H1 (cell line): ENCODE results near the gene MROH8. TPM values are rescaled to one million over a fixed set of nuclear protein-coding genes. Genes with fewer than 3 reads are reported as not detected.

Experiments
- CTCF ChIA-PET: fragments of 300-600 bp; sonication (Branson Sonifier 250); formaldehyde crosslinking; loops from one replicate; lab custom pipeline; 2021; ENCODE audit not compliant: partially characterized antibody; lab: Charles Lee
- POLR2A ChIA-PET: fragments of 300-600 bp; sonication (Branson Sonifier 250); formaldehyde crosslinking; loops from one replicate; lab custom pipeline; 2021; ENCODE audit warnings: inconsistent platforms; ENCODE audit not compliant: partially characterized antibody; lab: Charles Lee
- DNase-seq, 2 experiments: peaks; one replicate each; pipeline versions ENCODE4 v3.0.0 to v3.0.0-alpha.2; 2010 to 2022; ENCODE audit warnings: low spot score in 2 of 2, low read depth in 1 of 2, mixed read lengths in 1 of 2
- FAIRE-seq: peaks from 2 replicates; lab custom pipeline; 2011; peaks lifted over from hg19 to GRCh38; lab: Jason Lieb, UNC
- H2AFZ ChIP-seq: 2 replicates; pipeline ENCODE4 v1.8.1; 2012; ENCODE audit warnings: low read length, inconsistent platforms
- H2AK5ac ChIP-seq: 2 replicates; pipeline ENCODE4 v1.6.1; 2013; ENCODE audit warnings: low read depth, low read length
- H2BK120ac ChIP-seq: replicated peaks from 2 replicates; pipeline ENCODE3; 2013; ENCODE audit warnings: low read depth, low read length, inconsistent platforms
- H2BK12ac ChIP-seq: 2 replicates; pipeline ENCODE4 v1.6.1; 2013; ENCODE audit warnings: low read depth, low read length
- H2BK15ac ChIP-seq: 2 replicates; pipeline ENCODE4 v1.6.1; 2013; ENCODE audit warnings: low read length
- H2BK20ac ChIP-seq: 2 replicates; pipeline ENCODE4 v1.6.1; 2013; ENCODE audit warnings: low read length
- H2BK5ac ChIP-seq: 2 replicates; pipeline ENCODE4 v1.6.1; 2013; ENCODE audit warnings: low read depth, low read length
- H3K14ac ChIP-seq: 2 replicates; pipeline ENCODE4 v1.6.1; 2013; ENCODE audit warnings: inconsistent platforms; ENCODE audit not compliant: insufficient read length
- H3K18ac ChIP-seq: 2 replicates; pipeline ENCODE4 v1.6.1; 2013; ENCODE audit warnings: low read length; ENCODE audit errors: extremely low read depth
- H3K23ac ChIP-seq: 2 replicates; pipeline ENCODE4 v1.6.1; 2013; ENCODE audit warnings: inconsistent platforms; ENCODE audit not compliant: insufficient read length
- H3K23me2 ChIP-seq: 2 replicates; pipeline ENCODE4 v1.6.1; 2013; ENCODE audit warnings: low read depth, low read length
- H3K27ac ChIP-seq: 2 replicates; pipeline ENCODE4 v1.6.1; 2011; ENCODE audit warnings: low read depth, low read length, inconsistent platforms
- H3K27me3 ChIP-seq, 4 experiments: replicated peaks in 1 of 4; 1 replicate in 1 of 4; 2 replicates in 3 of 4; pipeline versions ENCODE4 v1.6.1 to v1.8.1; 2011 to 2013; ENCODE audit warnings: low read length in 3 of 4, mild to moderate bottlenecking in 3 of 4, inconsistent platforms in 2 of 4, mixed read lengths in 2 of 4, moderate library complexity in 1 of 4; ENCODE audit not compliant: control insufficient read depth in 3 of 4, insufficient read depth in 3 of 4; ENCODE audit errors: extremely low read depth in 1 of 4
- H3K36me3 ChIP-seq, 4 experiments: 2 replicates each; pipeline versions ENCODE4 v1.6.1 to v1.8.1; 2011 to 2013; ENCODE audit warnings: mild to moderate bottlenecking in 4 of 4, low read length in 3 of 4, moderate library complexity in 2 of 4, control low read depth in 1 of 4, inconsistent platforms in 1 of 4; ENCODE audit not compliant: insufficient read depth in 4 of 4, control insufficient read depth in 2 of 4
- H3K4ac ChIP-seq: replicated peaks from 2 replicates; pipeline ENCODE3; 2013; ENCODE audit warnings: low read length, low read depth, mixed read lengths, inconsistent platforms; ENCODE audit not compliant: insufficient read length
- H3K4me1 ChIP-seq, 4 experiments: replicated peaks in 1 of 4; 1 replicate in 1 of 4; 2 replicates in 3 of 4; pipeline versions ENCODE4 v1.6.1 to v1.8.1; 2011 to 2013; ENCODE audit warnings: low read length in 3 of 4, inconsistent platforms in 2 of 4, mixed read lengths in 1 of 4; ENCODE audit not compliant: insufficient read depth in 4 of 4, control insufficient read depth in 3 of 4
- H3K4me2 ChIP-seq, 2 experiments: 2 replicates each; pipeline versions ENCODE4 v1.6.1 to v1.8.1; 2011 to 2013; ENCODE audit warnings: low read depth in 2 of 2, low read length in 2 of 2, control low read depth in 1 of 2, inconsistent platforms in 1 of 2, mild to moderate bottlenecking in 1 of 2; ENCODE audit not compliant: insufficient read depth in 1 of 2
- H3K4me3 ChIP-seq, 4 experiments: fragments of 200-600, 300-600 bp in 1 of 4; sonication (generic), shearing (Covaris generic), sonication (Bioruptor Twin) in 1 of 4; 2 replicates each; pipeline versions ENCODE4 v1.5.1 to v1.8.1; 2011 to 2016; ENCODE audit warnings: low read length in 4 of 4, low read depth in 3 of 4, control low read depth in 2 of 4, inconsistent platforms in 2 of 4, mild to moderate bottlenecking in 2 of 4, mixed read lengths in 1 of 4, moderate library complexity in 1 of 4; ENCODE audit not compliant: insufficient read depth in 2 of 4; ENCODE audit errors: extremely low read depth in 1 of 4
- H3K56ac ChIP-seq: replicated peaks from 2 replicates; pipeline ENCODE3; 2013; ENCODE audit warnings: low read depth, mild to moderate bottlenecking, mixed read lengths, low read length, inconsistent platforms; ENCODE audit not compliant: insufficient read length
- H3K79me1 ChIP-seq: 2 replicates; pipeline ENCODE4 v1.6.1; 2013; ENCODE audit warnings: low read depth, low read length, control low read depth
- H3K79me2 ChIP-seq, 2 experiments: 2 replicates each; pipeline versions ENCODE4 v1.6.1 to v1.8.1; 2012 to 2013; ENCODE audit warnings: low read length in 2 of 2, mild to moderate bottlenecking in 2 of 2, inconsistent platforms in 1 of 2; ENCODE audit not compliant: insufficient read depth in 2 of 2, control insufficient read depth in 1 of 2
- H3K9ac ChIP-seq, 4 experiments: replicated peaks in 1 of 4; 1 replicate in 1 of 4; 2 replicates in 3 of 4; pipeline versions ENCODE4 v1.6.1 to v1.8.1; 2011 to 2013; ENCODE audit warnings: low read depth in 3 of 4, low read length in 3 of 4, control low read depth in 2 of 4, mild to moderate bottlenecking in 2 of 4, moderate library complexity in 2 of 4, inconsistent platforms in 1 of 4; ENCODE audit errors: extremely low read depth in 1 of 4
- H3K9me3 ChIP-seq, 2 experiments: 2 replicates each; pipeline versions ENCODE4 v1.6.1 to v1.8.1; 2012 to 2013; ENCODE audit warnings: mild to moderate bottlenecking in 2 of 2, moderate library complexity in 2 of 2, control low read depth in 1 of 2, inconsistent platforms in 1 of 2, low read depth in 1 of 2, low read length in 1 of 2, mixed read lengths in 1 of 2; ENCODE audit not compliant: insufficient read depth in 2 of 2
- H4K20me1 ChIP-seq, 2 experiments: replicated peaks in 1 of 2; 2 replicates each; pipeline versions ENCODE3 to v1.8.1; 2011 to 2013; ENCODE audit warnings: inconsistent platforms in 2 of 2, low read length in 2 of 2, mild to moderate bottlenecking in 1 of 2; ENCODE audit not compliant: insufficient read depth in 2 of 2, control insufficient read depth in 1 of 2
- H4K5ac ChIP-seq: 2 replicates; pipeline ENCODE4 v1.6.1; 2013; ENCODE audit warnings: low read length, low read depth, mixed read lengths, inconsistent platforms; ENCODE audit not compliant: insufficient read length
- H4K8ac ChIP-seq: 2 replicates; pipeline ENCODE4 v1.8.0; 2013; ENCODE audit warnings: mild to moderate bottlenecking, moderate library complexity, low read length, inconsistent platforms; ENCODE audit not compliant: insufficient read depth; ENCODE audit errors: extremely low read depth
- H4K91ac ChIP-seq: replicated peaks from 2 replicates; pipeline ENCODE3; 2013; ENCODE audit warnings: low read length, mixed read lengths, inconsistent platforms; ENCODE audit not compliant: insufficient read length
- ATF2 ChIP-seq: IDR thresholded peaks from 2 replicates; pipeline ENCODE4 v1.6.1; 2012; ENCODE audit warnings: low read length, inconsistent platforms
- BRCA1 ChIP-seq: IDR thresholded peaks from 2 replicates; pipeline ENCODE4 v1.6.1; 2012; ENCODE audit warnings: low read depth, low read length, improper control_type of control experiment
- CBX8 ChIP-seq: fragments of 300-800, 300-1000 bp; sonication (generic); IDR thresholded peaks from 2 replicates; pipeline ENCODE4 v1.7.1; 2016; ENCODE audit warnings: low read depth, low read length, borderline replicate concordance
- CREB1 ChIP-seq: IDR thresholded peaks from 2 replicates; pipeline ENCODE4 v1.6.1; 2012; ENCODE audit warnings: inconsistent platforms
- EGR1 ChIP-seq: IDR thresholded peaks from 2 replicates; pipeline ENCODE4 v1.6.1; 2011; ENCODE audit warnings: low read depth, low read length, borderline replicate concordance
- EZH2 ChIP-seq: fragments of 200-600 bp; sonication (generic); IDR thresholded peaks from 2 replicates; pipeline ENCODE4 v1.7.1; 2012; ENCODE audit warnings: low read depth, mild to moderate bottlenecking, moderate library complexity, low read length, inconsistent platforms; ENCODE audit not compliant: severe bottlenecking
- JUND ChIP-seq: IDR thresholded peaks from 2 replicates; pipeline ENCODE4 v1.6.1; 2011; ENCODE audit warnings: mild to moderate bottlenecking, improper control_type of control experiment, low read length
- KDM1A ChIP-seq: fragments of 200-600, 300-600 bp; sonication (generic); IDR thresholded peaks from 2 replicates; pipeline ENCODE4 v1.7.1; 2016; ENCODE audit warnings: mild to moderate bottlenecking, low read length, borderline replicate concordance
- RNF2 ChIP-seq: fragments of 200-900, 300-1000 bp; sonication (generic); IDR thresholded peaks from 2 replicates; pipeline ENCODE4 v1.7.1; 2016; ENCODE audit warnings: borderline replicate concordance, low read depth, mild to moderate bottlenecking, antibody characterized with exemption, low read length; ENCODE audit not compliant: poor library complexity, severe bottlenecking; ENCODE audit errors: missing control alignments
- SP1 ChIP-seq: IDR thresholded peaks from 2 replicates; pipeline ENCODE4 v1.6.1; 2011; ENCODE audit warnings: low read depth, low read length
- SP2 ChIP-seq: IDR thresholded peaks from 2 replicates; pipeline ENCODE4 v1.6.1; 2012; ENCODE audit warnings: mild to moderate bottlenecking, low read length, inconsistent platforms
- TAF1 ChIP-seq: IDR thresholded peaks from 2 replicates; pipeline ENCODE4 v1.6.1; 2011; ENCODE audit warnings: mild to moderate bottlenecking, low read depth, low read length
- ZNF274 ChIP-seq: IDR thresholded peaks from 2 replicates; pipeline ENCODE4 v1.7.0; 2012; ENCODE audit warnings: low read length, borderline replicate concordance; ENCODE audit errors: extremely low read depth
- WGBS, 2 experiments: shearing (Covaris generic) in 1 of 2; methylation state at CpG; one replicate each; pipeline versions ENCODE4 v1.1.6 to v1.1.7; 2013 to 2015; ENCODE audit warnings: low lambda C conversion rate in 2 of 2, mixed read lengths in 2 of 2, inconsistent platforms in 1 of 2, low coverage in 1 of 2, missing lambda C conversion rate in 1 of 2; ENCODE audit not compliant: insufficient replicate concordance in 2 of 2, insufficient coverage in 1 of 2, insufficient read length in 1 of 2; ENCODE audit errors: extremely low coverage in 1 of 2, missing lambda C conversion rate in 1 of 2; 5-methylcytosine and 5-hydroxymethylcytosine counted together
- polyA plus RNA-seq, 7 experiments: library from polyadenylated mRNA; depleted of rRNA in 3 of 7; stranded (reverse) in 5 of 7; unstranded in 2 of 7; fragments of >200 nt in 5 of 7; fragments of 200-250 nt in 2 of 7; gene quantifications; 1 replicate in 5 of 7; 2 replicates in 1 of 7; 4 replicates in 1 of 7; pipeline versions ENCODE4 v1.2.1 to v1.2.3, GENCODE V29; 2011 to 2013; ENCODE audit warnings: missing spikeins in 2 of 7, mixed read lengths in 2 of 7
- total RNA-seq: library from RNA; stranded (reverse); fragmentation: NEBNext Ultra II Directional; extraction: Animal tissue kit (Norgen Biotek cat#: 25700); gene quantifications from 2 replicates; pipeline ENCODE4 v1.2.1, GENCODE V29; 2021

MROH8 gene
- total and polyA plus RNA-seq, 2 of the 8 experiments (the other 6 are each of a cell fraction or from before 2014, with no cell fraction given), result 0.50 to 0.86 TPM

DNA sequence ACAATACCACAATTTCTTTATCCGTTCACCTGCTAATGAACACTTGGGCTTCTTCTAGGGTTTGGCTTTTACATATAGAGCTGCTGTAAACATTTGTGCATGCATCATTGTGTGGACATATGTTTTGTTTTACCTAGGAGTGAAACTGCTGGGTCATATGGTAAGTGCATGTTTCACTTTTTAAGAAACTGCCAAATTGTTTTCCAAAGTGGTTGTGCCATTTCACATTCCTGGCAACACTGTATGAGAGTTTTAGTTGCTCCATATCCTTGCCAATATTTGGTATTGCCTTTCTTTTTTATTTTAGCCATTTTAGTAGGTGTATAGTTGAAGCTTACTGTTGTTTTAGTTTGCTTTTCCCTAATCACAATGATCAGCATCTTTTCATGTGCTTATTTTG, 14.3 kb downstream of the MROH8 start:
- no peaks in the 10 kb centered on the region for H3K4me1 ChIP-seq
- no peak overlapping the region for H3K9ac ChIP-seq
- DNase-seq, result no peak
- no peak overlapping the region for H2BK120ac ChIP-seq
- no peak overlapping the region for H2AFZ ChIP-seq
- CTCF ChIA-PET, result interaction anchor here (0.6 to 4.2 kb wide), 2 partner anchors 13 to 166 kb away, joined by 3 to 21 read pairs; partner anchors contain the start of genes MROH8 and RPN2
- POLR2A ChIA-PET, result interaction anchor here (1.2 kb wide), 1 partner anchor 14 kb away, joined by 4 read pairs; the partner anchor contains the start of genes MROH8 and RPN2
- H3K4me3 ChIP-seq, result no peak overlapping the region
- H3K18ac ChIP-seq, result no peak overlapping the region
- no peaks in the 10 kb centered on the region; the same call in 1 of the 2 replicates for H3K23me2 ChIP-seq
- no peak overlapping the region for H3K23ac ChIP-seq
- H3K4me2 ChIP-seq, result no peak overlapping the region
- no peaks in the 10 kb centered on the region for H3K9me3 ChIP-seq
- no peak overlapping the region for H3K14ac ChIP-seq
- H4K8ac ChIP-seq, result no peak overlapping the region
- H3K27ac ChIP-seq, result no peak overlapping the region
- H3K27me3 ChIP-seq, result no peaks in the 10 kb centered on the region
- FAIRE-seq, result no peak
- no peak overlapping the region for H2BK15ac ChIP-seq
- no peak overlapping the region for H3K4ac ChIP-seq
- no peaks in the 10 kb centered on the region for H4K20me1 ChIP-seq
- no peak overlapping the region for H4K5ac ChIP-seq
- no peak overlapping the region for H3K56ac ChIP-seq
- no peak overlapping the region for H4K91ac ChIP-seq
- no peaks in the 10 kb centered on the region for H3K79me1 ChIP-seq
- H2BK20ac ChIP-seq, result no peak overlapping the region
- H3K36me3 ChIP-seq, result no peaks in the 10 kb centered on the region
- no peak overlapping the region for H2AK5ac ChIP-seq
- no peaks in the 10 kb centered on the region for H3K79me2 ChIP-seq
- no peak overlapping the region for H2BK5ac ChIP-seq
- no peak overlapping the region for H2BK12ac ChIP-seq
- 72% methylated on average over 1 of the region's 1 CpG; no CpG with 5 or more reads in 1 of the 2 experiments for WGBS, 2 experiments
- TF ChIP-seq CBX8 (no peak), EGR1 (no peak), EZH2 (no peak), CREB1 (no peak), ATF2 (no peak), JUND (no peak), TAF1 (no peak), SP2 (no peak), BRCA1 (no peak), RNF2 (no peak), ZNF274 (no peak), SP1 (no peak), KDM1A (no peak)
